ENCODE results near the gene GGPS1.
A peak's percentile ranks its signal among the peaks of the same experiment; 100 is the strongest.
"Not testable (repeated sequence)": the region's sequence is repeated elsewhere in the genome, so short reads cannot be mapped to it uniquely, and the experiment has no call there.

Gene GGPS1

GRCh38 chr1:235293322-235293942 lies 34.9 kb upstream of the GGPS1 start:
- TF ChIP-seq POLR2A (IDR thresholded peaks at IDR 0.05; ENCODE audit: low read length) (no peak), GATA1 (IDR thresholded peaks at IDR 0.05; ENCODE audit: low read depth, low read length) (no peak)
- DNase-seq = peak in 1 of 2 experiments; percentile 27

GRCh38 chr1:235295902-235296350 lies 32.4 kb upstream of the GGPS1 start:
- no peak for DNase-seq

GRCh38 chr1:235296729-235297128 lies 31.6 kb upstream of the GGPS1 start:
- TF ChIP-seq GATA1 (IDR thresholded peaks at IDR 0.05; ENCODE audit: low read depth, low read length) (no peak), POLR2A (IDR thresholded peaks at IDR 0.05; ENCODE audit: low read length) (no peak)
- DNase-seq = no peak

More at GRCh38 chr1:235295902-235296350, 32.4 kb upstream of the GGPS1 start:
- TF ChIP-seq GATA1 (IDR thresholded peaks at IDR 0.05; ENCODE audit: low read depth, low read length) = no peak
- TF ChIP-seq POLR2A (IDR thresholded peaks at IDR 0.05; ENCODE audit: low read length) = no peak

- no peak for DNase-seq
- TF ChIP-seq GATA1 (IDR thresholded peaks at IDR 0.05; ENCODE audit: low read depth, low read length) (no peak), POLR2A (IDR thresholded peaks at IDR 0.05; ENCODE audit: low read length) (no peak)
Observed at GRCh38 chr1:235297579-235297978, 30.8 kb upstream of the GGPS1 start.

- TF ChIP-seq GATA1 (IDR thresholded peaks at IDR 0.05; ENCODE audit: low read depth, low read length) = no peak
- no peak for TF ChIP-seq POLR2A (IDR thresholded peaks at IDR 0.05; ENCODE audit: low read length)
- DNase-seq = no peak
Observed at GRCh38 chr1:235298758-235299157, 29.6 kb upstream of the GGPS1 start.

GRCh38 chr1:235299169-235299858 lies 29.1 kb upstream of the GGPS1 start:
- no peak for DNase-seq
- TF ChIP-seq POLR2A (IDR thresholded peaks at IDR 0.05; ENCODE audit: low read length) = no peak

- no peak for TF ChIP-seq GATA1 (IDR thresholded peaks at IDR 0.05; ENCODE audit: low read depth, low read length)
- no peak for TF ChIP-seq POLR2A (IDR thresholded peaks at IDR 0.05; ENCODE audit: low read length)
- DNase-seq = no peak
Observed at GRCh38 chr1:235302143-235302542, 26.2 kb upstream of the GGPS1 start.

GRCh38 chr1:235304549-235305451 lies 23.6 kb upstream of the GGPS1 start:
- TF ChIP-seq POLR2A (IDR thresholded peaks at IDR 0.05; ENCODE audit: low read length) = no peak
- no peak for TF ChIP-seq GATA1 (IDR thresholded peaks at IDR 0.05; ENCODE audit: low read depth, low read length)
- peak in 1 of 2 experiments; percentile 27 for DNase-seq

GRCh38 chr1:235307158-235308124 lies 20.9 kb upstream of the GGPS1 start:
- TF ChIP-seq GATA1 (IDR thresholded peaks at IDR 0.05; ENCODE audit: low read depth, low read length) = no peak
- TF ChIP-seq POLR2A (IDR thresholded peaks at IDR 0.05; ENCODE audit: low read length) = no peak
- DNase-seq = no peak

- not testable (repeated sequence) for DNase-seq
Observed at GRCh38 chr1:235309206-235309605, 19.2 kb upstream of the GGPS1 start.

- TF ChIP-seq GATA1 (IDR thresholded peaks at IDR 0.05; ENCODE audit: low read depth, low read length) = no peak
- no peak for TF ChIP-seq POLR2A (IDR thresholded peaks at IDR 0.05; ENCODE audit: low read length)
- no peak for DNase-seq
Observed at GRCh38 chr1:235313262-235313661, 15.1 kb upstream of the GGPS1 start.

GRCh38 chr1:235313931-235314678 lies 14.3 kb upstream of the GGPS1 start:
- TF ChIP-seq POLR2A (IDR thresholded peaks at IDR 0.05; ENCODE audit: low read length) = no peak
- no peak for TF ChIP-seq GATA1 (IDR thresholded peaks at IDR 0.05; ENCODE audit: low read depth, low read length)
- no peak for DNase-seq

GRCh38 chr1:235315173-235315572 lies 13.2 kb upstream of the GGPS1 start:
- TF ChIP-seq GATA1 (IDR thresholded peaks at IDR 0.05; ENCODE audit: low read depth, low read length) (no peak), POLR2A (IDR thresholded peaks at IDR 0.05; ENCODE audit: low read length) (no peak)
- DNase-seq = no peak
